ENCODE results near the gene MTX2. TPM values are rescaled to one million over a fixed set of nuclear protein-coding genes. Genes with fewer than 3 reads are reported as not detected.

MTX2 gene
- total RNA-seq, 2 donors from 2014 or later, result 34.1 to 42.3 TPM

GRCh38 chr2:176356251-176356650 is 87.0 kb downstream of the MTX2 start:
- Mint-ChIP-seq H3K36me3 (ENCODE audit: low read depth) (peaks cover 11% of the 10 kb centered on the region), H3K27me3 (ENCODE audit: insufficient read depth) (peaks cover 2% of the 10 kb centered on the region), H3K4me1 (no peaks in the 10 kb centered on the region), H3K27ac (no peak overlapping the region), H3K9me3 (peaks cover 20% of the 10 kb centered on the region), H3K4me3 (no peak overlapping the region)
- H3K4me1 ChIP-seq (ENCODE audit: control insufficient read depth, insufficient read depth, low read length), result no peaks in the 10 kb centered on the region
- WGBS, 2 experiments (ENCODE audit: insufficient coverage in 1 of 2, insufficient read length in 1 of 2), result 84 to 100% methylated on average over 2 of the region's 4 CpGs
- no peak overlapping the region for H3K27ac ChIP-seq (ENCODE audit: low read depth, low read length)
- no peak for DNase-seq
- H3K9me3 ChIP-seq (ENCODE audit: control insufficient read depth, low read length), result peaks cover 7% of the 10 kb centered on the region
- no peak overlapping the region for H3K9ac ChIP-seq (ENCODE audit: extremely low read depth, low read length, poor library complexity, severe bottlenecking)
- H3K27me3 ChIP-seq (ENCODE audit: control insufficient read depth, insufficient read depth, low read length, poor library complexity, severe bottlenecking), result no peaks in the 10 kb centered on the region
- TF ChIP-seq CTCF (conservative IDR thresholded peaks at IDR 0.05), result no peak
- no peak overlapping the region for H3K4me3 ChIP-seq (ENCODE audit: low read length)
- no peaks in the 10 kb centered on the region for H3K36me3 ChIP-seq (ENCODE audit: control insufficient read depth, insufficient read depth, low read length)

GRCh38 chr2:176364273-176364977 is 95.2 kb downstream of the MTX2 start:
- Histone ChIP-seq H3K4me3 (ENCODE audit: low read length) (no peak overlapping the region), H3K4me1 (ENCODE audit: control insufficient read depth, insufficient read depth, low read length) (no peaks in the 10 kb centered on the region), H3K9me3 (ENCODE audit: control insufficient read depth, low read length) (no peaks in the 10 kb centered on the region), H3K9ac (ENCODE audit: extremely low read depth, low read length, poor library complexity, severe bottlenecking) (no peak overlapping the region), H3K27ac (ENCODE audit: low read depth, low read length) (no peak overlapping the region), H3K36me3 (ENCODE audit: control insufficient read depth, insufficient read depth, low read length) (no peaks in the 10 kb centered on the region), H3K27me3 (ENCODE audit: control insufficient read depth, insufficient read depth, low read length, poor library complexity, severe bottlenecking) (no peaks in the 10 kb centered on the region)
- WGBS, 2 experiments (ENCODE audit: insufficient coverage in 1 of 2, insufficient read length in 1 of 2), result 51% methylated on average over 2 of the region's 3 CpGs; no CpG with 5 or more reads in 1 of the 2 experiments
- Mint-ChIP-seq H3K4me1 (peaks cover 12% of the 10 kb centered on the region), H3K4me3 (no peak overlapping the region), H3K9me3 (peaks cover 12% of the 10 kb centered on the region), H3K27ac (no peak overlapping the region), H3K36me3 (ENCODE audit: low read depth) (peaks cover 3% of the 10 kb centered on the region), H3K27me3 (ENCODE audit: insufficient read depth) (peaks cover 36% of the 10 kb centered on the region)
- TF ChIP-seq CTCF (conservative IDR thresholded peaks at IDR 0.05), result no peak
- DNase-seq, result peak; percentile 51

GRCh38 chr2:176368349-176368748 is 99.1 kb downstream of the MTX2 start:
- TF ChIP-seq CTCF (conservative IDR thresholded peaks at IDR 0.05), result no peak
- no peak for DNase-seq
- Histone ChIP-seq H3K9me3 (ENCODE audit: control insufficient read depth, low read length) (no peaks in the 10 kb centered on the region), H3K9ac (ENCODE audit: extremely low read depth, low read length, poor library complexity, severe bottlenecking) (no peak overlapping the region), H3K27me3 (ENCODE audit: control insufficient read depth, insufficient read depth, low read length, poor library complexity, severe bottlenecking) (no peaks in the 10 kb centered on the region), H3K36me3 (ENCODE audit: control insufficient read depth, insufficient read depth, low read length) (no peaks in the 10 kb centered on the region), H3K4me1 (ENCODE audit: control insufficient read depth, insufficient read depth, low read length) (no peaks in the 10 kb centered on the region), H3K27ac (ENCODE audit: low read depth, low read length) (no peak overlapping the region), H3K4me3 (ENCODE audit: low read length) (no peak overlapping the region)
- Mint-ChIP-seq H3K36me3 (ENCODE audit: low read depth) (peaks cover 3% of the 10 kb centered on the region), H3K9me3 (peaks cover 12% of the 10 kb centered on the region), H3K27ac (no peak overlapping the region), H3K4me1 (peaks cover 12% of the 10 kb centered on the region), H3K27me3 (ENCODE audit: insufficient read depth) (peaks cover 48% of the 10 kb centered on the region), H3K4me3 (no peak overlapping the region)
- WGBS, 2 experiments (ENCODE audit: insufficient coverage in 1 of 2, insufficient read length in 1 of 2), result 83% methylated on average over 1 of the region's 1 CpG

All from endodermal cell (in vitro differentiated cells).